ENCODE measurements around the gene SORBS2. TPM values are rescaled to one million over a fixed set of nuclear protein-coding genes. Genes with fewer than 3 reads are reported as not detected.
A peak's percentile ranks its signal among the peaks of the same experiment; 100 is the strongest.

Gene SORBS2
- total and polyA plus RNA-seq, 12 donors = 175 to 3,169 (median 1,523) TPM

GRCh38 chr4:185793116-185793485 lies 18.9 kb downstream of the SORBS2 start:
- DNase-seq = no peak
- H3K4me3 ChIP-seq = no peak overlapping the region
- no peak for ATAC-seq
- H3K9me3 ChIP-seq = no peaks in the 10 kb centered on the region
- WGBS, 2 donors = 37 to 38% methylated on average over 2 of the region's 2 CpGs
- no peaks in the 10 kb centered on the region for H3K27me3 ChIP-seq
- no peak for TF ChIP-seq CTCF (IDR thresholded peaks at IDR 0.05)
- H3K27ac ChIP-seq = peak overlapping the region in 5 of 10 donors; percentile 8 to 62 (median 57)
- H3K4me1 ChIP-seq = peaks cover 9 to 89% (median 55%) of the 10 kb centered on the region in 9 donors
- intact Hi-C loops (cut with DNase I) = loop anchor here in 2 of 10 donors (10.0 kb wide), 2 partner anchors 148 to 222 kb away; no protein-coding TSS in a partner anchor
- peaks cover 0 to 14% (median 0%) of the 10 kb centered on the region in 9 donors for H3K36me3 ChIP-seq

GRCh38 chr4:185792384-185793115 lies 19.4 kb downstream of the SORBS2 start:
- DNase-seq (peak in 1 of 2 donors; percentile 29), ATAC-seq (peak in 3 of 8 donors; percentile 12 to 23 (median 20))
- WGBS, 2 donors = 36 to 40% methylated on average over 11 of the region's 11 CpGs
- Histone ChIP-seq H3K4me3 (no peak overlapping the region), H3K36me3 (peaks cover 0 to 14% (median 0%) of the 10 kb centered on the region in 9 donors), H3K27me3 (no peaks in the 10 kb centered on the region), H3K9me3 (no peaks in the 10 kb centered on the region), H3K27ac (peak overlapping the region in 8 of 10 donors; percentile 8 to 62 (median 24)), H3K4me1 (peaks cover 9 to 91% (median 60%) of the 10 kb centered on the region in 9 donors)
- intact Hi-C loops (cut with DNase I) = loop anchor here in 2 of 10 donors (10.0 kb wide), 2 partner anchors 148 to 222 kb away; no protein-coding TSS in a partner anchor
- no peak for TF ChIP-seq CTCF (IDR thresholded peaks at IDR 0.05)

DNA sequence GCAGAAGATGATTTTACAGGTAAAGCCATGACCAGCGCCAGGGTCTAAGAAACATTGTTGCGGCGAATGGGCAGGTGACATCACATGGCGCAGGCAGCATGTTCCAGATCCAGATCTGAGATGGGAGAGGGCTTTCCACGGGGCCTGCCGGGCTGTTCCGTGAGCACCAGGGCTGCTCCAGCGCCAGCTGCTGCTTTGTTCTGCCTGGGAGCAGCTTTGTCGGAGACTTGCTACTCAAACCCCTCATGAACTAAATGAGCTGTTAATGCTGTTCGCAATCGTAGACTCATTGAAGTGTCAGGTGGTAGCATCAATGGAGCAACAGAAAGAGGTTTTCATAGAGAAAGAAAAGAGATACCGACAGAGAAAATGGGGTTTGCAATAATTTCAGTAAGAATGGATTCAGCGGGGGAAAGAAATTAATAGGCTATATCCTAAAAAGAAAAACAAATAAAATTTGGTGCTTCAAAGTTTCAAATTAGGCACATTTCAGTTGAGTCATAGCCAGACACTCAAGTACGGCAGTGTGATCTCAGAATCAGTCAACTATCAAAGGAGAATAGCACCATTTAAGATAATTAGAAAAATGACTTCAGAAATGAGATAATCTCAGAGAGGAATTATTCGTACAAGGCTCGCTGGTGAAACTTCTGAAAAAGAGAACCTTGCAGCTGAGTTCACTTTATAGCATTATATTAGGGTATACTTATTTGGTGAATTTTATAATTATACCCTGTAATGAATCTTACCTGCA lies 23.9 kb downstream of the SORBS2 start:
- H3K27me3 ChIP-seq = no peaks in the 10 kb centered on the region
- peaks cover 0 to 10% (median 0%) of the 10 kb centered on the region in 9 donors for H3K36me3 ChIP-seq
- WGBS, 2 donors = 55 to 71% methylated on average over 16 of the region's 16 CpGs
- H3K27ac ChIP-seq = peak overlapping the region in 9 of 10 donors; percentile 2 to 81 (median 47)
- H3K9me3 ChIP-seq = no peaks in the 10 kb centered on the region
- ATAC-seq = peak in 6 of 8 donors; percentile 19 to 36 (median 34)
- no peak for DNase-seq
- intact Hi-C loops (cut with DNase I) = no loop called here
- H3K4me3 ChIP-seq = peak overlapping the region in 1 of 10 donors; percentile 2
- no peak for TF ChIP-seq CTCF (IDR thresholded peaks at IDR 0.05)
- peaks cover 7 to 99% (median 55%) of the 10 kb centered on the region in 9 donors for H3K4me1 ChIP-seq

DNA sequence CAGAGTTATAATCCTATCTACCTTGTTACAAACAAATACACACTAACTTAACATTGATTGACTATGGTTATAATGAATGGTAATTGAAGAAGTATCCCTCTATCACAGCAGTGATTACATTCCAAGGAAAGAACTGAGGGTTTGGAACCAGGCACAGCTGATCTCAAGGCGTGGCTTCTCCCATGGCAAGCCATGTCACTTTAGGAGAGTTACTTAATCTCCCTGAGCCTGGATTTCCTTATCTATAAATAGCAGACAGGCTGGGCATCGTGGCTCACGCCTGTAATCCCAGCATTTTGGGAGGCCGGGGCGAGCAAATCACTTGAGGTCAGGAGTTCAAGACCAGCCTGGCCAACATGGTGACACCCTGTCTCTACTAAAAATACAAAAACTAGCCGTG lies 25.6 kb downstream of the SORBS2 start:
- intact Hi-C loops (cut with DNase I) = no loop called here
- peak in 6 of 8 donors; percentile 20 to 54 (median 28) for ATAC-seq
- H3K36me3 ChIP-seq = peaks cover 0 to 4% (median 0%) of the 10 kb centered on the region in 9 donors
- no peaks in the 10 kb centered on the region for H3K9me3 ChIP-seq
- no peak overlapping the region for H3K4me3 ChIP-seq
- peaks cover 2 to 97% (median 53%) of the 10 kb centered on the region in 9 donors for H3K4me1 ChIP-seq
- no peak for DNase-seq
- WGBS, 2 donors = 43 to 51% methylated on average over 6 of the region's 6 CpGs
- H3K27ac ChIP-seq = peak overlapping the region in 6 of 10 donors; percentile 55 to 81 (median 62)
- no peaks in the 10 kb centered on the region for H3K27me3 ChIP-seq
- no peak for TF ChIP-seq CTCF (IDR thresholded peaks at IDR 0.05)

Data from heart right ventricle (tissue), 16 donors.